Activated T-helper 9 cell treated with anti-CD3 and anti-CD28 coated beads, Interleukin-2, amount 50 U/mL, for 16 hours (primary cell): ENCODE results near the gene ATP1A1.

Experiments used
- DNase-seq: peaks from one replicate; pipeline ENCODE4 v3.0.0-alpha.2; 2020; ENCODE audit warnings: low read depth

Gene ATP1A1

GRCh38 chr1:116391185-116391584, 18.1 kb downstream of the ATP1A1 start:
- DNase-seq, result no peak

- no peak for DNase-seq
Measured at GRCh38 chr1:116392717-116393404, 19.8 kb downstream of the ATP1A1 start.

GRCh38 chr1:116393792-116394191, 20.7 kb downstream of the ATP1A1 start:
- DNase-seq, result no peak

GRCh38 chr1:116394270-116394669, 21.2 kb downstream of the ATP1A1 start:
- no peak for DNase-seq

DNA sequence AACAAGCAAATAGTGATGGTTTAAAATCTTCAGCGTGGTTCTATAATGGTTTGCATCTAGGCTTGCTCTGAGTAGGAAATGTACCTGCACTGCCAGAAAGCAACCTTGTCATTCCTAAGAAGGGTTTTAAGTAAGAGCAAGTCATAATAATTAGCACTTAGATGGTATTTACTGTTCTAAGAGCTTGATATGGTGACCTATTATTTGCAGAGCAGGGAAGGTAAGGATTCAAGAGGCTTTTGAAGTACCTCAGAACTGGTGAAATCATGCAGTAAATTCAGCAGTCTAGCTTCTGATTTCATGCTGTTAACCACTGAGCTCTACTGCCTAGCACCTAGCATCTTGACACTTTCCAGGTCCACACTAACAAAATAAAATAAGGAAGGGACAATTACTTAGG, 23.7 kb downstream of the ATP1A1 start:
- DNase-seq, result no peak

DNA sequence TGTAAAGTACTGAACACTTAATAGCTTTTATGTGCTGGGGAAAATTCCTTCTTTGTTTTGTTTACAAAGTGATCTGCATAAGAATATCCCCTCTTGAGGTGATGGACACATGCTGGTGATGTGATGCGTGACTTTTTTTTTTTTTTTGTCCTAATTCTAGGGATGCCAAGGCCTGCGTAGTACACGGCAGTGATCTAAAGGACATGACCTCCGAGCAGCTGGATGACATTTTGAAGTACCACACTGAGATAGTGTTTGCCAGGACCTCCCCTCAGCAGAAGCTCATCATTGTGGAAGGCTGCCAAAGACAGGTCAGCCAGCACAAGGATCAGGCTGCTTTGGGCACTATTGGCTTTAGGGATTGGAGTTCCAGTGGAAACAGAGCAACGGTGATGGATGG, 24.7 kb downstream of the ATP1A1 start:
- DNase-seq, result no peak

DNA sequence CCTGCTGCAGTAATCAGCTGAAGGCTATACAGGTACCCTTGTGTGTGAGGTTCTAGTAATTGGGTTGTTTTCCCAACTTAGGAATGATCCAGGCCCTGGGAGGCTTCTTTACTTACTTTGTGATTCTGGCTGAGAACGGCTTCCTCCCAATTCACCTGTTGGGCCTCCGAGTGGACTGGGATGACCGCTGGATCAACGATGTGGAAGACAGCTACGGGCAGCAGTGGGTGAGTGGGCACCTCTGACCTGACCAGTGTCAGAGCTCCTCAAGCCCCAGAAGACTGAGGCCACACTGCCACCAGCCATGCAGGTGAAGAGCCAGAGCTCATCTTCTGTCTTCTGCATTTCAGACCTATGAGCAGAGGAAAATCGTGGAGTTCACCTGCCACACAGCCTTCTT, 27.7 kb downstream of the ATP1A1 start:
- no peak for DNase-seq

- no peak for DNase-seq
Measured at GRCh38 chr1:116401646-116402176, 28.7 kb downstream of the ATP1A1 start.

- DNase-seq, result no peak
Measured at GRCh38 chr1:116402333-116402732, 29.3 kb downstream of the ATP1A1 start.

GRCh38 chr1:116403496-116404136, 30.6 kb downstream of the ATP1A1 start:
- DNase-seq, result no peak

- no peak for DNase-seq
Measured at GRCh38 chr1:116404699-116405098, 31.7 kb downstream of the ATP1A1 start.

DNA sequence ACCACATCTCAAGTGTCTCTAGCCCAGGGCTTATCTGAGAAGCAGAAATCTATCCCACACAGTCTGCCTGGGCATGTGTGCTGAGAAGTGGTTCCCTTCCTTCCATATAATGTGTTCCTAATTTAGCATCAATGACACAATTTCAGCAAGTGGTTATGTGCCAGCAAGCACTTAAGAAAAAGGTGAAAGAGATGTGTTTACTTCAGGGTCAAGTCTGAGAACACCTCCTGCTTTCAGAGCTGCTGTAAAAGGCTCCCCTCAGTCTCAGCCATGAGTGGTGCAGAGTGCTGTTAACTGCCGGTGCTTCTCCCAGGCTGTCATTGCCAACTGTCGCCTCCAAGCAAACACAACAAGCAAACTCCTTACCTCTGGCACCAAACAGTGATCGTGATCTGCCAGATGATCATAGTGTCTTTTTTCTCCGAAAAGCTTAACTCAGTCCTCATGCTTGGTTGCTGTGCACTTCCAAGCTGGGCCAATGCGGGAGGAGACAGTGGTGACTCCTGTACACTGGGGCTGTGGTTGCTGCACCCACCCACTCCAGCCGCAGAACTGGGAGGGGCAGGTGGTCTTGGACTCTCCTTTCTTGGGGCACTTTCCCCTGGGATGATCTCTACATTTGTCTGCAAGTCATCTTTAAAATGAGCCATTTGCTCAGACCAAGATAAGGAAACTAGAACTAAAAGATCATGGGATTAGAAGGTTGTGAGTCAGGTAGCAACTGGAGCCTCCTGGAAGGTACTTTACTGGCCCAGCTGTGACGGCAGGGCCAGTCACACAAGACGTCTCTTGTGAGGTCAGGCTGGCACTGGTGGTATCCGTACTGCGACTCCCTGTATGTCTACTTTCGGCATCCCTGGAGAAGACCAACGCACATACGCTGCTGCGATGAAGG, 32.4 kb downstream of the ATP1A1 start:
- DNase-seq, result no peak

DNA sequence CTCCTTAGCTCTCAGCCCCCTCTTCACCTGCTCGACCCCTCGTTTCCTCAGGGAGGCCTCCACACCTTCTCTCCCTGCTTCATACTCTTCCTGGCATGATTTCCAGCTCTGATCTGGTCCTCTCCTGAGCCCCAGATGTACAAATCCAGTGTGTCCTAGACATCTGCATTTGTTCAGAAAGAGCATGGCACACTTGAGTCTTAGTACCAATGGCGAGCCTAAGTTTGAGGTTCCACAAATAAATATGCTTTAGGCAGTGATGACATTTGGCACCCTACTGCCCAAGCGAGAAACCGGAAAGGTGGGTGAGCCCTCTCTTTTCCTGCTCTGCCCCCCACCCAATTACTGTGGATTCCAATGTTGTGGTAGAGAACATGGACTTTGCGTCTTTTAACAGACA, 34.0 kb downstream of the ATP1A1 start:
- DNase-seq, result no peak

DNA sequence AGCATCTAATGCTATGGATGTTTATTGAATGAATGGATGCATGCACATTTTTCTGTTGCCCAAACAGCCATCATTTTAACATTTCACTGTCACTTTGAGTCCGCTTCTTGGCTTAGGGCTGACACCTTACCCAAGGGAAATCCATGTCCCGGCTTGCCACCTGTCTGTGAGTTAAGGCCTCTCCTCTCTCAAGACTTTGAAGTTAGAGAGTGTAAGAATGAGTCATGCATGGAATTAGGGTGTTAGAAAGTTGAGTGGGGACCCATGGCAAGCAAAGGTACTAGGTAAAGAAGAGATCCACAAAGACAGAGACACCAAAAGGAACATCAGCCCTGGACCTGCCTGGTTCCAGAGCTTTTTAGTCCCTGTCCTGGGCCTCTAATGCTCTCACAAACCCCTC, 35.1 kb downstream of the ATP1A1 start:
- no peak for DNase-seq

GRCh38 chr1:116408803-116409720, 36.0 kb downstream of the ATP1A1 start:
- DNase-seq, result no peak

DNA sequence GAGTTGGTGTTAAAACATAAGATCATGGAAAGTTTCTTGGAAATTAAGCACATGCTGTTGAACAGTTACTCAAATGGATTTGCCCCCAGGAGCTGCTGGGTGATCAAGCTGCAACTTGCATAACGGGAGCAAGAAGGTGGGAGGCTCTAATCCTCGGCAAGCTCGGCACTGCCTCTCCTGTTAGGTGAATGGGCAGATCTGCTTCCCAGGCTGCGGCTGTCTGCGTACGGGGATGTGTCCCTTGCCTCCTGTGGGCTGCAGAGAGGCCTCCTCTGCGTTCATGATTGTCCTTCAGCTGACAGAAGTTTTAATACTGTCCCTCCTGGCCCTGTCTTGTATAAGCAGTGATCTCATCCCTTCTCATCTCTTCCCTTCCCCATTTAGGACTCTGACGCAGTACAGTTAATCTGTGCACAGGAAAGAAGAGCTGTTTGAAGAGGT, 36.7 kb downstream of the ATP1A1 start:
- no peak for DNase-seq

GRCh38 chr1:116411784-116412479, 38.9 kb downstream of the ATP1A1 start:
- DNase-seq, result no peak

DNA sequence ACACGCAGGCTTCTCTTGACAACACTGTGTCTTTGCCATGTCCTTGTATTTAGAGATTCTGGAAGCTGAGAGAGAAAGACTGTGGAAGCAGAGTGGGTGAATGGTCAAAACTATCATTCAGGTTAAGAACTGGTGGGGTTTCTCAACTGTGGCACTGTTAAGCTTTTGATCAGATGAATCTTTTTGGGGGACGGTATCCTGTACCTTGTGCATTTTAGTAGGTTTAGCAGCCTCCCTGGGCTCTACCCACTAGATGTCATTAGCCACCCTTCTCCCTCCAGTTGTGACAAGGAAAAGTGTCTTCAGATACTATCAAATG, 39.4 kb downstream of the ATP1A1 start:
- DNase-seq, result no peak

DNA sequence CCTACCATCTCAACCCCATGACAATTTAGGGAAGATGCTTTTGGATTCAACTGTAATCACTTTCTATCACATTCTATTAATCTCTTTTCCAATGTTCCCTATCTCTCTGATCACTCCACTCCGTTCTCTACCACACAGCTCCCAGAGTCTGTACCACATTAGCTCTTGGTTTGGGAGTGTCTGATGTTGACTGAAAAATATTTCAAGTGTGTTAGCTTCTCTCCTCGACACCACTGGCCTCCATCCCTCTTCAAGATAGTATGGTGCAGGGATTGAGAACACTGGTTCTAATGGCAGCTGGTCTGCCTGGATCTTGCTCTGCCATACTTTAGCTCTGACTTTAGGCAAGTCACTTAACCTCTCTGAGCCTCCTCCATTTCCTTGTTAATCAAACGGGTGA, 39.9 kb downstream of the ATP1A1 start:
- DNase-seq, result no peak

DNA sequence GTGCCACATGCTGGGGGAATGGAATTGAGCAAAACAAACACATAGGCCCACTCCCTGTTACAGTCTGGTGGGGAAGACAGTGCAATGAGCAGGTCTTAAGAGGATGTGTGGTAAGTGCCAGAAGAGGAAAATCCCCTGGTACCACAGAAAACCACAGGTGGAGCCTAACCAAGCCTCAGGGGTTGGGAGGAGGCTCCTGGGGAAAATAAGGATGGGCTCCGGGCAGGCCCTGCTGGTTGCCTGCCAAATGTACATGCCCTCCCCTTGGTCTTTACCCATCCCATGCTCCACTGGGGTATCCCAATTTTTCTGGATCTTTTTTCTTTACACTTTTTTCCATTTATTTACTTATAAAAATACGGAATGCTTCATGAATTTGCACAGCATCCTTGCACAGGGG, 40.4 kb downstream of the ATP1A1 start:
- no peak for DNase-seq

- no peak for DNase-seq
Measured at GRCh38 chr1:116414364-116414763, 41.3 kb downstream of the ATP1A1 start.
